HL-60 (cell line): Measurements from ENCODE around the gene PRM1. TPM values are rescaled to one million over a fixed set of nuclear protein-coding genes. Genes with fewer than 3 reads are reported as not detected.
A peak's percentile ranks its signal among the peaks of the same experiment; 100 is the strongest.

Experiments used
- DNase-seq, 2 experiments: peaks; one replicate each; pipeline ENCODE4 v3.0.0-alpha.2; 2010 to 2020; ENCODE audit warnings: low read depth in 1 of 2, low spot score in 1 of 2
- H3K27ac ChIP-seq: fragments of 250-450 bp; sonication (Bioruptor Pico); replicated peaks from 2 replicates; pipeline ENCODE4 v1.5.1; 2020; ENCODE audit warnings: mild to moderate bottlenecking, moderate library complexity
- H3K27me3 ChIP-seq: fragments of 250-450 bp; sonication (Bioruptor Pico); 2 replicates; pipeline ENCODE4 v1.5.1; 2021; ENCODE audit warnings: mild to moderate bottlenecking, moderate library complexity; ENCODE audit not compliant: insufficient read depth, poor library complexity, severe bottlenecking
- H3K4me3 ChIP-seq: replicated peaks from 2 replicates; pipeline ENCODE4 v1.5.1; 2011; ENCODE audit warnings: mild to moderate bottlenecking, control low read depth, low read length; ENCODE audit not compliant: insufficient read depth
- CTCF ChIP-seq: IDR thresholded peaks from one replicate; pipeline ENCODE4 v1.5.1; 2011; ENCODE audit warnings: low read length, control low read depth, inconsistent platforms; ENCODE audit not compliant: insufficient read depth
- GABPA ChIP-seq: IDR thresholded peaks from 2 replicates; pipeline ENCODE4 v1.6.1; 2012; ENCODE audit warnings: low read depth
- POLR2AphosphoS5 ChIP-seq: IDR thresholded peaks from 2 replicates; pipeline ENCODE4 v1.6.1; 2012; ENCODE audit warnings: low read depth
- REST ChIP-seq: IDR thresholded peaks from 2 replicates; pipeline ENCODE4 v1.6.1; 2012; ENCODE audit warnings: low read depth; ENCODE audit not compliant: insufficient replicate concordance
- SPI1 ChIP-seq: IDR thresholded peaks from 2 replicates; pipeline ENCODE4 v1.6.1; 2012; ENCODE audit warnings: low read depth, mild to moderate bottlenecking, borderline replicate concordance
- microRNA-seq: library from miRNA; unstranded; fragments of <30 nt; microRNA quantifications from one replicate; pipeline ENCODE4, GENCODE V29; 2018

The PRM1 gene

GRCh38 chr16:11233727-11234376 lies 47.3 kb downstream of the PRM1 start:
- peak in 1 of 2 experiments; percentile 61 for DNase-seq
- no peak overlapping the region for H3K4me3 ChIP-seq
- TF ChIP-seq POLR2AphosphoS5 (no peak), SPI1 (peak; percentile 44; the same call in 1 of the 2 replicates)
- H3K27ac ChIP-seq, result no peak overlapping the region
- no peaks in the 10 kb centered on the region for H3K27me3 ChIP-seq

- DNase-seq, result peak; percentile 55 to 72
- H3K27ac ChIP-seq, result peak overlapping the region; percentile 68
- no peak overlapping the region for H3K4me3 ChIP-seq
- H3K27me3 ChIP-seq, result no peaks in the 10 kb centered on the region
- TF ChIP-seq SPI1 (no peak), POLR2AphosphoS5 (peak; percentile 30; the same call in 1 of the 2 replicates)
These were observed 48.0 kb downstream of the PRM1 start for GRCh38 chr16:11232852-11233726.

GRCh38 chr16:11232302-11232851 lies 48.8 kb downstream of the PRM1 start:
- Histone ChIP-seq H3K27me3 (no peaks in the 10 kb centered on the region), H3K4me3 (no peak overlapping the region), H3K27ac (peak overlapping the region; percentile 68)
- DNase-seq, result no peak
- TF ChIP-seq CTCF, result no peak
- no peak for TF ChIP-seq REST

GRCh38 chr16:11231367-11231970 lies 49.7 kb downstream of the PRM1 start:
- Histone ChIP-seq H3K27ac (no peak overlapping the region), H3K4me3 (no peak overlapping the region), H3K27me3 (no peaks in the 10 kb centered on the region)
- no peak for TF ChIP-seq REST
- no peak for TF ChIP-seq POLR2AphosphoS5
- no peak for TF ChIP-seq SPI1
- TF ChIP-seq GABPA, result no peak
- no peak for TF ChIP-seq CTCF
- DNase-seq, result no peak

Small RNA genes within 50 kb of the gene (microRNA-seq; reads per million reads assigned to microRNA genes)
- not detected for gene MIR548H2
